ENCODE measurements around the gene TTLL1.

DNA sequence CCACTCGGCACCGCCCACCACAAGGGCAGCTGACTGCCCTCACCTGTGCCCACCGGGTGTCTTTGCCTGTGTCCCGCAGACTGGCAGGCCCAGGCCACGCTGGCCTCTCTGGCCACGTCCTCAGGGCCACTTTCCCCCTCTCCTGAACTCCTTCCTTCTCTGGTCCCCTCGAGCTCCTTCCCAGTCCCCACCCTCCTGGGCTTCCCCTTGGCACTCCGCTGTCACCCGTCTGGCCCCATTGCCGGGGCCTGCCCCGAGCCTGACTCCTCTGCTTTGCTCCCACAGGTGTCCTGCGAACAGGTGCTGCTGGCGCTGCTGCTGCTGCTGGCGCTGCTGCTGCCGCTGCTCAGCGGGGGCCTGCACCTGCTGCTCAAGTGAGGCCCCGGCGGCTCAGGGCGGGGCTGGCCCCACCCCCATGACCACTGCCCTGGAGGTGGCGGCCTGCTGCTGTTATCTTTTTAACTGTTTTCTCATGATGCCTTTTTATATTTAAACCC is 39.8 kb upstream of the TTLL1 start:
- TF ChIP-seq POLR2A (IDR thresholded peaks at IDR 0.05; ENCODE audit: low read length), result no peak
- TF ChIP-seq GATA1 (IDR thresholded peaks at IDR 0.05; ENCODE audit: low read depth, low read length), result no peak
